ENCODE results near the gene PET117. TPM values are rescaled to one million over a fixed set of nuclear protein-coding genes. Genes with fewer than 3 reads are reported as not detected.

PET117 gene
- total RNA-seq, 6 donors from 2014 or later = 4.6 to 22.1 (median 12.3) TPM

- TF ChIP-seq POLR2AphosphoS5 (IDR thresholded peaks at IDR 0.05) (no peak), CTCF (IDR thresholded peaks at IDR 0.05) (no peak), POLR2A (IDR thresholded peaks at IDR 0.05) (no peak), EP300 (IDR thresholded peaks at IDR 0.05) (no peak)
- Histone ChIP-seq H3K4me1 (peaks cover 7 to 17% (median 12%) of the 10 kb centered on the region in 4 donors), H3K9me3 (no peaks in the 10 kb centered on the region), H3K36me3 (no peaks in the 10 kb centered on the region), H3K27me3 (no peaks in the 10 kb centered on the region), H3K4me3 (no peak overlapping the region), H3K27ac (peak overlapping the region; percentile 27 to 60 (median 34))
- DNase-seq (no peak), ATAC-seq (ENCODE audit: low FRiP score in 2 of 2) (peak in 1 of 2 donors; percentile 42)
- 34 to 38% methylated on average over 2 of the region's 2 CpGs for WGBS, 2 donors
Measured at GRCh38 chr20:18133962-18134361, 3.7 kb upstream of the PET117 start.

GRCh38 chr20:18138266-18138582, 561 bp downstream of the PET117 start:
- Histone ChIP-seq H3K9me3 (no peaks in the 10 kb centered on the region), H3K36me3 (peaks cover 0 to 10% (median 6%) of the 10 kb centered on the region in 4 donors), H3K27ac (peak overlapping the region; percentile 82 to 94 (median 90)), H3K4me3 (peak overlapping the region; percentile 68 to 98 (median 86)), H3K4me1 (peaks cover 16 to 32% (median 22%) of the 10 kb centered on the region in 4 donors), H3K27me3 (no peaks in the 10 kb centered on the region)
- no peak for DNase-seq
- no peak for TF ChIP-seq POLR2A (IDR thresholded peaks at IDR 0.05)
- TF ChIP-seq CTCF (IDR thresholded peaks at IDR 0.05) = no peak
- TF ChIP-seq EP300 (IDR thresholded peaks at IDR 0.05) = no peak
- no peak for TF ChIP-seq POLR2AphosphoS5 (IDR thresholded peaks at IDR 0.05)
- WGBS, 2 donors = 0 to 2% methylated on average over 2 to 5 of the region's 15 CpGs
- no peak for ATAC-seq (ENCODE audit: low FRiP score in 2 of 2)

- Histone ChIP-seq H3K36me3 (peaks cover 0 to 12% (median 6%) of the 10 kb centered on the region in 4 donors), H3K27ac (peak overlapping the region; percentile 82 to 94 (median 90))
- 36 to 37% methylated on average over 7 of the region's 7 CpGs for WGBS, 2 donors
Measured at GRCh38 chr20:18138639-18139583, 1.2 kb downstream of the PET117 start.

GRCh38 chr20:18139832-18140231, 2.2 kb downstream of the PET117 start:
- TF ChIP-seq POLR2A (IDR thresholded peaks at IDR 0.05) (no peak), POLR2AphosphoS5 (IDR thresholded peaks at IDR 0.05) (no peak), CTCF (IDR thresholded peaks at IDR 0.05) (no peak), EP300 (IDR thresholded peaks at IDR 0.05) (no peak)
- H3K9me3 ChIP-seq = no peaks in the 10 kb centered on the region
- 81% methylated on average over 2 of the region's 2 CpGs for whole genome bisulfite sequencing, 2 donors
- ATAC-seq (ENCODE audit: low FRiP score in 2 of 2) (no peak), DNase-seq (no peak)
- no peaks in the 10 kb centered on the region for H3K27me3 ChIP-seq
- H3K27ac ChIP-seq = no peak overlapping the region
- H3K36me3 ChIP-seq = peaks cover 0 to 20% (median 6%) of the 10 kb centered on the region in 4 donors
- peaks cover 16 to 32% (median 17%) of the 10 kb centered on the region in 4 donors for H3K4me1 ChIP-seq
- no peak overlapping the region for H3K4me3 ChIP-seq

More at GRCh38 chr20:18138639-18139583, 1.2 kb downstream of the PET117 start:
- Histone ChIP-seq H3K4me3 (peak overlapping the region; percentile 68 to 98 (median 86)), H3K27me3 (no peaks in the 10 kb centered on the region), H3K4me1 (peaks cover 16 to 32% (median 19%) of the 10 kb centered on the region in 4 donors), H3K9me3 (no peaks in the 10 kb centered on the region)
- no peak for TF ChIP-seq POLR2AphosphoS5 (IDR thresholded peaks at IDR 0.05)
- no peak for TF ChIP-seq CTCF (IDR thresholded peaks at IDR 0.05)
- no peak for TF ChIP-seq POLR2A (IDR thresholded peaks at IDR 0.05)
- no peak for TF ChIP-seq EP300 (IDR thresholded peaks at IDR 0.05)
- DNase-seq (no peak), ATAC-seq (ENCODE audit: low FRiP score in 2 of 2) (no peak)
